DND-41 (cell line): ENCODE measurements around the gene FPR2.

Experiments
- ATAC-seq: fragments of 200-7000 bp; cut with Tn5 transposase; 3 replicates; pipeline ENCODE4 v1.9.1; 2021; ENCODE audit warnings: low read depth; ENCODE audit not compliant: insufficient read depth
- DNase-seq: peaks from one replicate; pipeline ENCODE4 v3.0.0-alpha.2; 2020
- H2AFZ ChIP-seq: 2 replicates; pipeline ENCODE4 v1.6.0; 2012; ENCODE audit warnings: low read depth, low read length
- H3K27ac ChIP-seq: 2 replicates; pipeline ENCODE4 v1.5.1; 2012; ENCODE audit warnings: low read length, inconsistent platforms
- H3K27me3 ChIP-seq: fragments of 200-600 bp; sonication (generic); 2 replicates; pipeline ENCODE4 v1.6.0; 2012; ENCODE audit warnings: low read length, mild to moderate bottlenecking, inconsistent platforms; ENCODE audit not compliant: insufficient read depth, poor library complexity
- H3K36me3 ChIP-seq: 2 replicates; pipeline ENCODE4 v1.5.1; 2012; ENCODE audit warnings: low read length, inconsistent platforms; ENCODE audit not compliant: insufficient read depth
- H3K4me1 ChIP-seq: 2 replicates; pipeline ENCODE4 v1.5.1; 2012; ENCODE audit warnings: mild to moderate bottlenecking, low read length; ENCODE audit not compliant: insufficient read depth
- H3K4me2 ChIP-seq: 2 replicates; pipeline ENCODE4 v1.6.0; 2012; ENCODE audit warnings: mild to moderate bottlenecking, moderate library complexity, low read length, inconsistent platforms; ENCODE audit not compliant: insufficient read depth
- H3K4me3 ChIP-seq, 2 experiments: fragments of 200-600 bp in 1 of 2; shearing (Covaris generic) in 1 of 2; 2 replicates each; pipeline ENCODE4 v1.5.1; 2012 to 2016; ENCODE audit warnings: inconsistent platforms in 2 of 2, low read length in 2 of 2, mild to moderate bottlenecking in 2 of 2, low read depth in 1 of 2, moderate library complexity in 1 of 2
- H3K79me2 ChIP-seq: 2 replicates; pipeline ENCODE4 v1.6.0; 2012; ENCODE audit warnings: low read length, inconsistent platforms; ENCODE audit not compliant: insufficient read depth
- H3K9ac ChIP-seq: 2 replicates; pipeline ENCODE4 v1.6.0; 2012; ENCODE audit warnings: low read depth, mild to moderate bottlenecking, inconsistent platforms, low read length, moderate library complexity
- H3K9me3 ChIP-seq: 2 replicates; pipeline ENCODE4 v1.5.1; 2012; ENCODE audit warnings: low read length, moderate library complexity, mild to moderate bottlenecking, inconsistent platforms; ENCODE audit not compliant: insufficient read depth, severe bottlenecking
- H4K20me1 ChIP-seq: 2 replicates; pipeline ENCODE4 v1.6.0; 2012; ENCODE audit warnings: low read length; ENCODE audit not compliant: insufficient read depth
- EZH2 ChIP-seq: IDR thresholded peaks from 3 replicates; pipeline ENCODE4 v1.6.1; 2012; ENCODE audit warnings: borderline replicate concordance, low read depth, mild to moderate bottlenecking, moderate library complexity, low read length, inconsistent platforms; ENCODE audit not compliant: severe bottlenecking
- TF ChIP-seq, protein P1 (sequence below): IDR thresholded peaks from 2 replicates; pipeline ENCODE4 v1.5.1; 2012; ENCODE audit warnings: borderline replicate concordance, low read length, moderate library complexity, mild to moderate bottlenecking; ENCODE audit not compliant: poor library complexity, severe bottlenecking; ENCODE audit errors: extremely low read depth

FPR2 gene

DNA sequence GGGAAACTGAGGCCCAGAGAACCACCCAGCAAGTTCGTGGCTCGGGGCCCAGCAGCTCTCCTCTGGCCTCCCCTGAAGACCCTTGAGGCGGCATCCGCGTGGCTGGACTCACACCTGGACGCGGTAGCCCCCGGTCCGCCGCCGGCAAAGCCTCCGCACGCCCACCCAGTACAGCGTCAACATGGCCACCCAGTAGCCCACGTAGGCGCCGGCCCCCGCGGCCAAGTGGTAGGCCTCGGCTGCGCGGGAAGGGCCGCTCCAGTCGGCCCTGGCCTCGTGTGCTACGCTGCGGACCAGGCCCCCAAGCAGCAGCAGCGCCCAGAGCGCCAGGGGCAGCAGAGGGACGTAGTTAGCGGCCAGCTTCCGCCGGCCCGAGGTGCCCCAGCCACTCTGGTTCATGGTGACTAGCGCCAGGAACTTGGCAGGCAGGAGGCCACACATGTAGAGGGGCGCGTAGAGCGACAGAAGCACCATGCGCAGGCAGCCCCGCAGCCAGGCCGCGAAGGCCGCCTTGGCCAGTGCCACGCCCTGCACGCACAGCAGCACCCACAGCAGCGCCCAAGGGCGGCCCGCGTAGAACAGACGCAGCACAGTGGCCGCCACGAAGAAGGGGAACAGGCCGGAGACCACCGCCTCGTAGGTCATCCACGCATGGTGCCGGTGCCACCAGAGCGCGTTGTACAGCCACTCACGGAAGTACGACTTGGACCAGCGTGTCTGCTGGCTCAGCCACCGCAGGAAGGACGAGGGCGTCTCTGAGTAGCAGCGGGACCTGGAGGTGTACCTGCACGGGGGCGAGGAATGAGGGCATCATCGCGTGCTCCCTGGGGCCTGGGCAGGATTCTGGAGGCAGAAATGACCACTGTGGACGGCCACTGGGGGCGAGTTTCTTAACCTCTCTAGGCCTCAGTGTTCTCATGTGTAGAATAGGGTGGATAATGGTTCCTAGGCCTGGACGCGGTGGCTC, 47.4 kb upstream of the FPR2 start:
- Histone ChIP-seq H3K9me3 (no peaks in the 10 kb centered on the region), H2AFZ (no peak overlapping the region), H3K36me3 (no peaks in the 10 kb centered on the region), H3K9ac (no peak overlapping the region), H3K27me3 (peaks cover 16% of the 10 kb centered on the region), H4K20me1 (no peaks in the 10 kb centered on the region), H3K4me2 (no peak overlapping the region), H3K79me2 (no peaks in the 10 kb centered on the region), H3K4me1 (no peaks in the 10 kb centered on the region), H3K27ac (no peak overlapping the region), H3K4me3 (no peak overlapping the region)
- ATAC-seq, result no peak
- no peak for TF ChIP-seq EZH2
- DNase-seq, result no peak

DNA sequence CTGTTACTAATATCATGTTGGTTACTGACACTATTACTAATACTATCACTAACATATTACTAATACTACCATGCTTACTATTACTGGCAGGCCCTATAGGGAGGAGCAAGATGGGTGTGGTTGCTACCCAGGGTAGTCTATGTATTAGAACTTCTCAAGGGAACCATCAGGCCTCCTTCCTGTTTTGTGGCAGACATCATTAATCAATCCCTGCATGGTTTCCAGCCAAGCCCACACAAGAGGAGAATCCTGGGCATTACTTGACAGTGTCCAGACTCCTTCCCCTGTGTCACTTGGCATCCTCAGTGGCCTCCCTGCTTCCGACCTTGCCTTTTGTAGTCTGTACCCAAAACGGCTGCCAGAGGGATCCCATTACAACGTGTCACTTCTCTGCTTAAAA, 46.1 kb upstream of the FPR2 start:
- H3K27ac ChIP-seq, result no peak overlapping the region
- no peak overlapping the region for H3K9ac ChIP-seq
- H3K4me1 ChIP-seq, result no peaks in the 10 kb centered on the region
- no peaks in the 10 kb centered on the region for H3K36me3 ChIP-seq
- H2AFZ ChIP-seq, result no peak overlapping the region
- no peaks in the 10 kb centered on the region for H4K20me1 ChIP-seq
- H3K4me2 ChIP-seq, result no peak overlapping the region
- no peaks in the 10 kb centered on the region for H3K79me2 ChIP-seq
- H3K9me3 ChIP-seq, result no peaks in the 10 kb centered on the region
- DNase-seq, result no peak
- no peak for ATAC-seq
- peaks cover 12% of the 10 kb centered on the region for H3K27me3 ChIP-seq
- TF ChIP-seq, protein P1, sequence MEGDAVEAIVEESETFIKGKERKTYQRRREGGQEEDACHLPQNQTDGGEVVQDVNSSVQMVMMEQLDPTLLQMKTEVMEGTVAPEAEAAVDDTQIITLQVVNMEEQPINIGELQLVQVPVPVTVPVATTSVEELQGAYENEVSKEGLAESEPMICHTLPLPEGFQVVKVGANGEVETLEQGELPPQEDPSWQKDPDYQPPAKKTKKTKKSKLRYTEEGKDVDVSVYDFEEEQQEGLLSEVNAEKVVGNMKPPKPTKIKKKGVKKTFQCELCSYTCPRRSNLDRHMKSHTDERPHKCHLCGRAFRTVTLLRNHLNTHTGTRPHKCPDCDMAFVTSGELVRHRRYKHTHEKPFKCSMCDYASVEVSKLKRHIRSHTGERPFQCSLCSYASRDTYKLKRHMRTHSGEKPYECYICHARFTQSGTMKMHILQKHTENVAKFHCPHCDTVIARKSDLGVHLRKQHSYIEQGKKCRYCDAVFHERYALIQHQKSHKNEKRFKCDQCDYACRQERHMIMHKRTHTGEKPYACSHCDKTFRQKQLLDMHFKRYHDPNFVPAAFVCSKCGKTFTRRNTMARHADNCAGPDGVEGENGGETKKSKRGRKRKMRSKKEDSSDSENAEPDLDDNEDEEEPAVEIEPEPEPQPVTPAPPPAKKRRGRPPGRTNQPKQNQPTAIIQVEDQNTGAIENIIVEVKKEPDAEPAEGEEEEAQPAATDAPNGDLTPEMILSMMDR, result no peak
- no peak for TF ChIP-seq EZH2
- no peak overlapping the region for H3K4me3 ChIP-seq

DNA sequence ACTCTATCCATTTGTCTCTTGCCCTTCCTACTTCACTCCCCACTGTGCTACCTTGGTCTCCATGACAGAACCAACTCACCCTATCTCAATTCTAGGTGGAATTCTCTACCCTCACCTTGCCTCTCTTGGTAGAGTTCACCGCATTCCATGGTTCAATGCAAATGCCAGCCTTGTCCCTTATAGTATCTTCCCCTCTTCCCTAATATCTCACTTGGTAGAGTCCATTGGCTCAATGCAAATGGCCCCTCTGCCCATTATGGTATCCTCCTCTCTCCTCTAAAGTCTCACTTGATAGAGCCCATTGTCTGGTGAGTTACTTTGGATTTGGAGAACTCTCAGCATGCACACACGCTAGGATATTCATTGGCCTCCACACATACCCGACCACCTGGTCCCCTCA, 45.1 kb upstream of the FPR2 start:
- H2AFZ ChIP-seq, result no peak overlapping the region
- H3K79me2 ChIP-seq, result no peaks in the 10 kb centered on the region
- H3K9me3 ChIP-seq, result no peaks in the 10 kb centered on the region
- H3K9ac ChIP-seq, result no peak overlapping the region
- no peak overlapping the region for H3K4me2 ChIP-seq
- H4K20me1 ChIP-seq, result no peaks in the 10 kb centered on the region
- no peaks in the 10 kb centered on the region for H3K36me3 ChIP-seq
- H3K27ac ChIP-seq, result no peak overlapping the region
- no peak overlapping the region for H3K4me3 ChIP-seq
- DNase-seq, result no peak
- H3K27me3 ChIP-seq, result peaks cover 6% of the 10 kb centered on the region
- TF ChIP-seq EZH2, result no peak
- TF ChIP-seq, protein P1, result no peak
- H3K4me1 ChIP-seq, result no peaks in the 10 kb centered on the region
- ATAC-seq, result no peak

DNA sequence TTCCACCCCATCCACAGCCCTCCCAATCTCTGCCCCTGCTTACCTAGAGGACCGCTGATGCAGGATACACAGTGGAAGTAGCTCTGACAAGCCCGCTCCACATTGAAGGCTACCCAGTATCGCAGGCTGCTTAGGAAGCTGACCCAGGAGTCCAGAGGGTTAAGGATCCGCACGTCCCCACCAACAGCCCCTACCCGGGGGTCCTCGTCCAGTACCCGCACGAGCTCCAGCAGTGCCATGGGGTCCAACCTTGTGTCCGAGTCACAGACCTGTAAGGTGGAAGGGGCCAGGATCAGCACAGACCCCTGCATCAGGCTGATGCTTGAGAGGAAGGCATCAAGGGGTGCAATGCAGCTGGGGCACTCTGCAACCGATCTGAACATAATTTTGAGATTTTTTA, 44.1 kb upstream of the FPR2 start:
- DNase-seq (no peak), ATAC-seq (no peak)
- no peak overlapping the region for H2AFZ ChIP-seq
- H3K4me2 ChIP-seq, result no peak overlapping the region
- H3K4me3 ChIP-seq, result no peak overlapping the region
- H3K9ac ChIP-seq, result no peak overlapping the region
- H3K27me3 ChIP-seq, result no peaks in the 10 kb centered on the region
- no peak for TF ChIP-seq EZH2
- TF ChIP-seq, protein P1, result no peak
- H3K27ac ChIP-seq, result no peak overlapping the region
- no peaks in the 10 kb centered on the region for H3K79me2 ChIP-seq
- no peaks in the 10 kb centered on the region for H3K4me1 ChIP-seq
- H3K36me3 ChIP-seq, result no peaks in the 10 kb centered on the region
- H4K20me1 ChIP-seq, result no peaks in the 10 kb centered on the region
- no peaks in the 10 kb centered on the region for H3K9me3 ChIP-seq
